GM12878 (cell line): ENCODE data around the gene MAX. TPM values are rescaled to one million over a fixed set of nuclear protein-coding genes. Genes with fewer than 3 reads are reported as not detected.

ENCODE experiments used
- CEBPZ ChIP-seq: fragments of 150-350 bp; IDR thresholded peaks from 2 replicates; pipeline ENCODE4 v1.6.1; 2016; ENCODE audit warnings: low read depth, low read length
- DPF2 ChIP-seq: fragments of 450-650 bp; IDR thresholded peaks from 2 replicates; pipeline ENCODE4 v1.6.1; 2017; ENCODE audit warnings: mild to moderate bottlenecking
- E2F4 ChIP-seq: IDR thresholded peaks from 2 replicates; pipeline ENCODE4 v1.6.1; 2012; ENCODE audit warnings: low read depth, low read length, improper control_type of control experiment
- EZH2 ChIP-seq: IDR thresholded peaks from 2 replicates; pipeline ENCODE4 v1.6.1; 2012; ENCODE audit warnings: low read depth, mild to moderate bottlenecking, control low read depth, inconsistent platforms, low read length, borderline replicate concordance; ENCODE audit not compliant: control insufficient read depth
- HDAC6 ChIP-seq: fragments of 200-600 bp; sonication (generic); IDR thresholded peaks from one replicate; pipeline ENCODE4 v1.8.0; 2017; ENCODE audit warnings: antibody characterized with exemption; ENCODE audit not compliant: unreplicated experiment
- KDM1A ChIP-seq: fragments of 200-600 bp; sonication (generic); IDR thresholded peaks from 2 replicates; pipeline ENCODE4 v1.6.1; 2016; ENCODE audit warnings: borderline replicate concordance
- NFYB ChIP-seq: IDR thresholded peaks from 2 replicates; pipeline ENCODE4 v1.6.1; 2011; ENCODE audit warnings: low read depth, mild to moderate bottlenecking, low read length, improper control_type of control experiment, moderate library complexity; ENCODE audit not compliant: insufficient read depth
- NRF1 ChIP-seq: conservative IDR thresholded peaks from 2 replicates; pipeline ENCODE4 v1.6.1; 2011; ENCODE audit warnings: mild to moderate bottlenecking, low read depth, low read length, improper control_type of control experiment
- PAX5 ChIP-seq: IDR thresholded peaks from 2 replicates; pipeline ENCODE4 v1.6.1; 2011; ENCODE audit warnings: low read depth, low read length, borderline replicate concordance
- RELB ChIP-seq: fragments of 450-650 bp; IDR thresholded peaks from 2 replicates; pipeline ENCODE4 v1.6.1; 2017; ENCODE audit warnings: low read depth, mild to moderate bottlenecking, moderate library complexity
- SMAD1 ChIP-seq: fragments of 450-650 bp; IDR thresholded peaks from 2 replicates; pipeline ENCODE4 v1.6.1; 2018; ENCODE audit warnings: mild to moderate bottlenecking, low read depth; ENCODE audit not compliant: partially characterized antibody
- SMAD5 ChIP-seq: IDR thresholded peaks from 2 replicates; pipeline ENCODE4 v1.6.1; 2016; ENCODE audit warnings: antibody characterized with exemption, low read depth
- SREBF1 ChIP-seq: IDR thresholded peaks from 2 replicates; pipeline ENCODE4 v1.6.1; 2012; ENCODE audit warnings: mild to moderate bottlenecking, low read length
- SUZ12 ChIP-seq: fragments of 200-600 bp; sonication (generic); IDR thresholded peaks from one replicate; pipeline ENCODE4 v1.6.1; 2018; ENCODE audit warnings: antibody characterized with exemption, mild to moderate bottlenecking; ENCODE audit not compliant: unreplicated experiment
- TCF3 ChIP-seq: IDR thresholded peaks from 2 replicates; pipeline ENCODE4 v1.6.1; 2012; ENCODE audit warnings: low read depth, mild to moderate bottlenecking, low read length, borderline replicate concordance; ENCODE audit not compliant: insufficient read depth
- USF1 ChIP-seq: IDR thresholded peaks from 2 replicates; pipeline ENCODE4 v1.6.1; 2011; ENCODE audit warnings: borderline replicate concordance, low read depth, mild to moderate bottlenecking, moderate library complexity, mixed read lengths, low read length; ENCODE audit not compliant: insufficient read depth; ENCODE audit errors: extremely low read length
- YBX1 ChIP-seq: fragments of 450-650 bp; IDR thresholded peaks from 2 replicates; pipeline ENCODE4 v1.6.1; 2016; ENCODE audit warnings: antibody characterized with exemption
- YY1 ChIP-seq: IDR thresholded peaks from 2 replicates; pipeline ENCODE4 v1.6.1; 2011; ENCODE audit warnings: low read depth, mild to moderate bottlenecking, low read length
- ZBTB33 ChIP-seq: fragments of 450-650 bp; IDR thresholded peaks from 2 replicates; pipeline ENCODE4 v1.6.1; 2017; ENCODE audit warnings: mild to moderate bottlenecking
- polyA plus RNA-seq, 11 experiments: library from polyadenylated mRNA; depleted of rRNA in 4 of 11; unstranded in 6 of 11; stranded (reverse) in 5 of 11; fragments of >200 nt; fragmentation: Nextera tagmentation in 4 of 11; fragmentation: Illumina TruSeq in 1 of 11; extraction: Ambion mirVana in 4 of 11; extraction: Trizol in 1 of 11; gene quantifications; 1 replicate in 1 of 11; 2 replicates in 10 of 11; pipeline versions ENCODE4 v1.2.1 to v1.2.3, GENCODE V29; 2011 to 2016; ENCODE audit warnings: inconsistent platforms in 2 of 11, missing spikeins in 2 of 11, low read depth in 1 of 11
- total RNA-seq, 4 experiments: library from RNA; depleted of rRNA in 3 of 4; stranded (reverse); fragments of >200 nt in 3 of 4; fragmentation: Illumina TruSeq in 1 of 4; extraction: Trizol in 1 of 4; gene quantifications; 2 replicates each; pipeline versions ENCODE4 v1.2.1 to v1.2.3, GENCODE V29; 2013 to 2021

MAX gene
- total and polyA plus RNA-seq, 10 of the 15 experiments (the other 5 are each of a cell fraction or from before 2014, with no cell fraction given), result 21.5 to 122 (median 67.5) TPM

GRCh38 chr14:65102441-65103149, at the start of gene MAX (continued):
- TF ChIP-seq RELB (no peak), NFYB (no peak), ZBTB33 (no peak), SREBF1 (peak; percentile 69; the same call in 1 of the 2 replicates), YY1 (peak; percentile 60), SUZ12 (no peak), EZH2 (no peak), YBX1 (no peak), NRF1 (0 out of 2 replicates have a peak, but pooled peaks have one; percentile 38), E2F4 (no peak), USF1 (peak; percentile 99), CEBPZ (no peak), KDM1A (no peak), SMAD5 (no peak), DPF2 (0 out of 2 replicates have a peak, but pooled peaks have one; percentile 25), PAX5 (no peak), TCF3 (no peak), HDAC6 (no peak), SMAD1 (no peak)
